Neural cell (in vitro differentiated cells): ENCODE data around the gene TMEM9. TPM values are rescaled to one million over a fixed set of nuclear protein-coding genes. Genes with fewer than 3 reads are reported as not detected.

ENCODE experiments used
- H2AFZ ChIP-seq: fragments of 200-600, 300-800 bp; sonication (generic), shearing (Covaris generic); 2 replicates; pipeline ENCODE4 v1.6.0; 2014; ENCODE audit warnings: low read depth, mild to moderate bottlenecking, antibody characterized with exemption, low read length, moderate library complexity
- H3F3A ChIP-seq: fragments of 200-600 bp; shearing (Covaris generic); 2 replicates; pipeline ENCODE4 v1.6.1; 2016; ENCODE audit warnings: mild to moderate bottlenecking, moderate library complexity, mixed read lengths, antibody characterized with exemption, low read length; ENCODE audit not compliant: insufficient read depth, poor library complexity, severe bottlenecking
- H3K27ac ChIP-seq: fragments of 200-600, 300-800 bp; sonication (generic), shearing (Covaris generic); 2 replicates; pipeline ENCODE4 v1.5.1; 2014; ENCODE audit warnings: mild to moderate bottlenecking, low read length, moderate library complexity
- H3K27me3 ChIP-seq: fragments of 300-800, 200-600 bp; sonication (generic), shearing (Covaris generic); 2 replicates; pipeline ENCODE4 v1.6.0; 2014; ENCODE audit warnings: mild to moderate bottlenecking, low read depth, low read length, moderate library complexity; ENCODE audit not compliant: insufficient read depth
- H3K36me3 ChIP-seq: fragments of 300-800, 200-600 bp; sonication (generic), shearing (Covaris generic); 2 replicates; pipeline ENCODE4 v1.5.1; 2014; ENCODE audit warnings: mild to moderate bottlenecking, antibody characterized with exemption, low read length, moderate library complexity; ENCODE audit not compliant: insufficient read depth
- H3K4me2 ChIP-seq: fragments of 300-800, 200-600 bp; sonication (generic), shearing (Covaris generic); 2 replicates; pipeline ENCODE4 v1.6.0; 2014; ENCODE audit warnings: mild to moderate bottlenecking, low read length
- H3K4me3 ChIP-seq: fragments of 300-800, 200-600 bp; sonication (generic), shearing (Covaris generic); 2 replicates; pipeline ENCODE4 v1.5.1; 2014; ENCODE audit warnings: mild to moderate bottlenecking, low read length, moderate library complexity
- H3K79me2 ChIP-seq: fragments of 200-600 bp; shearing (Covaris generic); replicated peaks from 2 replicates; pipeline ENCODE4 v1.6.0; 2014; ENCODE audit warnings: mild to moderate bottlenecking, low read length, moderate library complexity; ENCODE audit not compliant: insufficient read depth
- H3K9ac ChIP-seq: fragments of 300-800, 200-600 bp; sonication (generic), shearing (Covaris generic); 2 replicates; pipeline ENCODE4 v1.6.1; 2016; ENCODE audit warnings: mild to moderate bottlenecking, low read length, mixed read lengths
- H3K9me2 ChIP-seq: fragments of 200-600 bp; shearing (Covaris generic); 2 replicates; pipeline ENCODE4 v1.6.1; 2016; ENCODE audit warnings: mild to moderate bottlenecking, low read length, mixed read lengths; ENCODE audit not compliant: insufficient read depth
- H3K9me3 ChIP-seq: fragments of 200-600, 300-800 bp; sonication (generic), shearing (Covaris generic); 2 replicates; pipeline ENCODE4 v1.6.1; 2016; ENCODE audit warnings: mild to moderate bottlenecking, mixed run types, low read length, moderate library complexity, mixed read lengths
- H4K20me1 ChIP-seq: fragments of 200-600 bp; shearing (Covaris generic); 2 replicates; pipeline ENCODE4 v1.6.1; 2016; ENCODE audit warnings: mild to moderate bottlenecking, mixed run types; ENCODE audit not compliant: insufficient read depth
- EP300 ChIP-seq: fragments of 450-650 bp; conservative IDR thresholded peaks from 2 replicates; pipeline ENCODE4 v1.6.1; 2014; ENCODE audit warnings: antibody characterized with exemption, mild to moderate bottlenecking, moderate library complexity; ENCODE audit not compliant: poor library complexity, severe bottlenecking
- EZH2 ChIP-seq: fragments of 200-600, 300-800 bp; shearing (Covaris generic), sonication (generic); IDR thresholded peaks from 2 replicates; pipeline ENCODE4 v1.6.1; 2014; ENCODE audit warnings: antibody characterized with exemption, low read length, borderline replicate concordance, mild to moderate bottlenecking; ENCODE audit not compliant: insufficient read depth, poor library complexity, severe bottlenecking
- MXI1 ChIP-seq: fragments of 450-650 bp; conservative IDR thresholded peaks from 2 replicates; pipeline ENCODE4 v1.6.1; 2014; ENCODE audit warnings: antibody characterized with exemption, mild to moderate bottlenecking; ENCODE audit not compliant: poor library complexity, severe bottlenecking
- POLR2AphosphoS5 ChIP-seq: IDR thresholded peaks from 2 replicates; pipeline ENCODE4 v1.6.1; 2012
- RAD21 ChIP-seq: fragments of 450-650 bp; conservative IDR thresholded peaks from 2 replicates; pipeline ENCODE4 v1.6.1; 2014; ENCODE audit warnings: antibody characterized with exemption, mild to moderate bottlenecking, moderate library complexity
- SMC3 ChIP-seq: fragments of 450-650 bp; conservative IDR thresholded peaks from 2 replicates; pipeline ENCODE4 v1.6.1; 2014; ENCODE audit warnings: antibody characterized with exemption, mild to moderate bottlenecking, moderate library complexity; ENCODE audit not compliant: poor library complexity
- TAF1 ChIP-seq: IDR thresholded peaks from 2 replicates; pipeline ENCODE4 v1.6.1; 2012; ENCODE audit warnings: low read depth
- polyA plus RNA-seq: library from polyadenylated mRNA; depleted of rRNA; stranded (reverse); fragments of >200 nt; gene quantifications from 2 replicates; pipeline ENCODE4 v1.2.3, GENCODE V29; 2014
- TF ChIP-seq, protein P1 (sequence below): IDR thresholded peaks from 2 replicates; pipeline ENCODE4 v1.6.1; 2012; ENCODE audit warnings: borderline replicate concordance
- TF ChIP-seq, protein P2 (sequence below): fragments of 450-650 bp; IDR thresholded peaks from 2 replicates; pipeline ENCODE4 v1.5.1; 2014; ENCODE audit warnings: antibody characterized with exemption, mild to moderate bottlenecking, moderate library complexity; ENCODE audit not compliant: poor library complexity, severe bottlenecking

TMEM9 gene
- polyA plus RNA-seq, 1 donor from 2014 or later: 182 TPM

DNA sequence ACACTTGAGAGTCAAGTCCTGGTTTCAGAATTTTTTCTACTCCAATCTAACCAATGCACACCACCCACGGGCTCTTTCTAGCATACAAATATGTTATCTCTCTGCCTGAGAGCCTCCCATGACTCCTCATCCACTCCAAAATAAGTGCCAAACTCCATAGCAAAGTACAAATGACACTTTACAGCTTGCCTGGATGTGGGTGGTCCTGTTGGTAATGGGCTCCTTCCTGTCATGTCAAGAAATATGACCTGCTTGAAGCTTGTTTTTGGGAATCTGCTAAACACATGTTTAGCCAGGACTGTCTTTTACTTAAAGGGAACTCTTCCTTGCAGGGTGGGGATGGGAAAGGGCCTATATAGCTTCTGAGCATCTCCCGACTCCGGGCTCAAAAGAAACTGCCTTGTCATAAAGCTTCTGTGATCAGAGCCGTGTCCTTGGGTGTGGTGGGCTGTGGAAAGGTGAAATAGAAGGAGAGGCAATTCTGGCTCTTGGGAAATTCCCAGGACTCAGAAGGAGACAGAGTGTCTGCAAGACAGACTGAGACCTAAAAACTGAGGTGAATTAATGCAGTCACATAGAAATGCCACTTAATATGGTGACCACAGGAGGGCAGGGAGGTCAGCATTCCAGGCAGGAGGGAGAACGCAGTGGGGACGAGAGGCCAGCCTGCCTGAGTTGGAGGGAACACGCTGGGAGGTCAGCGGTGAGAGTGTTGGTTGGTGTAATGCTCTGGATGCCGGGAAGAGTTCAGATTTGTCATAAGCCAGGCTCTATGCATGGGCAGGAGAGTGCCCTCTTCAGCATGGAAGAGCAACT lies 30.2 kb upstream of the TMEM9 start:
- Histone ChIP-seq H3K27me3 (no peaks in the 10 kb centered on the region), H3K79me2 (no peaks in the 10 kb centered on the region), H3K9me3 (no peaks in the 10 kb centered on the region), H3F3A (no peaks in the 10 kb centered on the region), H4K20me1 (no peaks in the 10 kb centered on the region), H3K36me3 (no peaks in the 10 kb centered on the region), H2AFZ (no peak overlapping the region), H3K4me3 (no peak overlapping the region), H3K9me2 (no peaks in the 10 kb centered on the region), H3K27ac (no peak overlapping the region), H3K9ac (no peak overlapping the region), H3K4me2 (no peak overlapping the region)
- TF ChIP-seq EP300: no peak
- no peak for TF ChIP-seq TAF1
- TF ChIP-seq, protein P1, sequence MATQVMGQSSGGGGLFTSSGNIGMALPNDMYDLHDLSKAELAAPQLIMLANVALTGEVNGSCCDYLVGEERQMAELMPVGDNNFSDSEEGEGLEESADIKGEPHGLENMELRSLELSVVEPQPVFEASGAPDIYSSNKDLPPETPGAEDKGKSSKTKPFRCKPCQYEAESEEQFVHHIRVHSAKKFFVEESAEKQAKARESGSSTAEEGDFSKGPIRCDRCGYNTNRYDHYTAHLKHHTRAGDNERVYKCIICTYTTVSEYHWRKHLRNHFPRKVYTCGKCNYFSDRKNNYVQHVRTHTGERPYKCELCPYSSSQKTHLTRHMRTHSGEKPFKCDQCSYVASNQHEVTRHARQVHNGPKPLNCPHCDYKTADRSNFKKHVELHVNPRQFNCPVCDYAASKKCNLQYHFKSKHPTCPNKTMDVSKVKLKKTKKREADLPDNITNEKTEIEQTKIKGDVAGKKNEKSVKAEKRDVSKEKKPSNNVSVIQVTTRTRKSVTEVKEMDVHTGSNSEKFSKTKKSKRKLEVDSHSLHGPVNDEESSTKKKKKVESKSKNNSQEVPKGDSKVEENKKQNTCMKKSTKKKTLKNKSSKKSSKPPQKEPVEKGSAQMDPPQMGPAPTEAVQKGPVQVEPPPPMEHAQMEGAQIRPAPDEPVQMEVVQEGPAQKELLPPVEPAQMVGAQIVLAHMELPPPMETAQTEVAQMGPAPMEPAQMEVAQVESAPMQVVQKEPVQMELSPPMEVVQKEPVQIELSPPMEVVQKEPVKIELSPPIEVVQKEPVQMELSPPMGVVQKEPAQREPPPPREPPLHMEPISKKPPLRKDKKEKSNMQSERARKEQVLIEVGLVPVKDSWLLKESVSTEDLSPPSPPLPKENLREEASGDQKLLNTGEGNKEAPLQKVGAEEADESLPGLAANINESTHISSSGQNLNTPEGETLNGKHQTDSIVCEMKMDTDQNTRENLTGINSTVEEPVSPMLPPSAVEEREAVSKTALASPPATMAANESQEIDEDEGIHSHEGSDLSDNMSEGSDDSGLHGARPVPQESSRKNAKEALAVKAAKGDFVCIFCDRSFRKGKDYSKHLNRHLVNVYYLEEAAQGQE: no peak
- no peak for TF ChIP-seq MXI1
- no peak for TF ChIP-seq EZH2
- peak; percentile 54 for TF ChIP-seq SMC3
- TF ChIP-seq RAD21: peak; percentile 58
- TF ChIP-seq, protein P2, sequence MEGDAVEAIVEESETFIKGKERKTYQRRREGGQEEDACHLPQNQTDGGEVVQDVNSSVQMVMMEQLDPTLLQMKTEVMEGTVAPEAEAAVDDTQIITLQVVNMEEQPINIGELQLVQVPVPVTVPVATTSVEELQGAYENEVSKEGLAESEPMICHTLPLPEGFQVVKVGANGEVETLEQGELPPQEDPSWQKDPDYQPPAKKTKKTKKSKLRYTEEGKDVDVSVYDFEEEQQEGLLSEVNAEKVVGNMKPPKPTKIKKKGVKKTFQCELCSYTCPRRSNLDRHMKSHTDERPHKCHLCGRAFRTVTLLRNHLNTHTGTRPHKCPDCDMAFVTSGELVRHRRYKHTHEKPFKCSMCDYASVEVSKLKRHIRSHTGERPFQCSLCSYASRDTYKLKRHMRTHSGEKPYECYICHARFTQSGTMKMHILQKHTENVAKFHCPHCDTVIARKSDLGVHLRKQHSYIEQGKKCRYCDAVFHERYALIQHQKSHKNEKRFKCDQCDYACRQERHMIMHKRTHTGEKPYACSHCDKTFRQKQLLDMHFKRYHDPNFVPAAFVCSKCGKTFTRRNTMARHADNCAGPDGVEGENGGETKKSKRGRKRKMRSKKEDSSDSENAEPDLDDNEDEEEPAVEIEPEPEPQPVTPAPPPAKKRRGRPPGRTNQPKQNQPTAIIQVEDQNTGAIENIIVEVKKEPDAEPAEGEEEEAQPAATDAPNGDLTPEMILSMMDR: peak; percentile 64

DNA sequence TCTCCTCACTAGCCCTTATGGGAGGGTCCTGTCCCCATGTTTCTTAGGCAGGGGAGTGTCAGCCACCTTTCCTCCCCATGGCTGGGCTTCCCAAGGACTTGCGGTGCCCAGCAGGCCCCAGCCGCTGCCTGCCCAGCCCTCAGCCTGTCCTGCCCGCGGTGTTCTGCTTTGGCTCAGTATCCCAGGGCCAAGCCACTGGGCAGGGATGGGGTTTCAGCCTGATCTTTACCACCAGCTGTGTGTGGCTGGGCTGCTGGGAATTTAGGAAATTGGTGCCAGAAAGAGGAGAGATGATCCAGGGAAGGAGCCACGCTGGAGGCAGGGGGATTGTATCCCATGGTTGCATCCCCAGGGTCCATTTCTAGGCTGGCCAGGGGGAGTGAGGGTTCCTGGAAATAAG lies 29.5 kb upstream of the TMEM9 start:
- no peaks in the 10 kb centered on the region for H3K9me3 ChIP-seq
- no peaks in the 10 kb centered on the region for H3F3A ChIP-seq
- H3K36me3 ChIP-seq: no peaks in the 10 kb centered on the region
- H3K9me2 ChIP-seq: no peaks in the 10 kb centered on the region
- no peak overlapping the region for H3K27ac ChIP-seq
- no peak overlapping the region for H2AFZ ChIP-seq
- no peak overlapping the region for H3K9ac ChIP-seq
- H4K20me1 ChIP-seq: no peaks in the 10 kb centered on the region
- TF ChIP-seq POLR2AphosphoS5 (no peak), EP300 (no peak), EZH2 (no peak), SMC3 (no peak), MXI1 (no peak), RAD21 (no peak), TAF1 (no peak)
- TF ChIP-seq, protein P2: no peak
- TF ChIP-seq, protein P1: no peak
- H3K27me3 ChIP-seq: no peaks in the 10 kb centered on the region
- no peak overlapping the region for H3K4me3 ChIP-seq
- H3K4me2 ChIP-seq: no peak overlapping the region
- H3K79me2 ChIP-seq: no peaks in the 10 kb centered on the region
